ENCODE data around the gene TREML2. TPM values are rescaled to one million over a fixed set of nuclear protein-coding genes. Genes with fewer than 3 reads are reported as not detected.
A peak's percentile ranks its signal among the peaks of the same experiment; 100 is the strongest.

The TREML2 gene
- total RNA-seq, 1 donor from 2014 or later, result not detected

DNA sequence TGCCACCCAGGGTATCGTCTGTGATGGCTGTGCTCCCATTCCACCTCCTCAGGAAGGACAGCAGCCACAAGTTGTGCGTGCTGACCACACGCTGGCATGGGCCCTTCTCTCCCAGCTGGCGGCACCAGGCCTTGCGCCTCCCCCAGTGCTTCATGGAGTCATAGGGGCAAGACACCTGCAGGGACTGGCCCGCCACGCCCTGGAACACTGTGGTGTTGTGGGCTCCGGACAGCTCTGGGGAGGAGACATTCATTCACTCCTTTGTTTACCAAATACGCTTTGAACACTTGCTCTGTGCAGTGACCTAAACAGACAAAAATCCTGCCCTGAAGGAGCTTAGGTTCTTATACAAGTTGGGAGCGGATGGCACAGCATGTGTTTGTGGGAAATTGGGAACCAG is 39.6 kb downstream of the TREML2 start:
- TF ChIP-seq POLR2A (IDR thresholded peaks at IDR 0.05) (no peak), POLR2AphosphoS5 (IDR thresholded peaks at IDR 0.05; ENCODE audit: insufficient read depth in 1 of 2, low read depth in 1 of 2) (no peak)
- TF ChIP-seq, protein P1, sequence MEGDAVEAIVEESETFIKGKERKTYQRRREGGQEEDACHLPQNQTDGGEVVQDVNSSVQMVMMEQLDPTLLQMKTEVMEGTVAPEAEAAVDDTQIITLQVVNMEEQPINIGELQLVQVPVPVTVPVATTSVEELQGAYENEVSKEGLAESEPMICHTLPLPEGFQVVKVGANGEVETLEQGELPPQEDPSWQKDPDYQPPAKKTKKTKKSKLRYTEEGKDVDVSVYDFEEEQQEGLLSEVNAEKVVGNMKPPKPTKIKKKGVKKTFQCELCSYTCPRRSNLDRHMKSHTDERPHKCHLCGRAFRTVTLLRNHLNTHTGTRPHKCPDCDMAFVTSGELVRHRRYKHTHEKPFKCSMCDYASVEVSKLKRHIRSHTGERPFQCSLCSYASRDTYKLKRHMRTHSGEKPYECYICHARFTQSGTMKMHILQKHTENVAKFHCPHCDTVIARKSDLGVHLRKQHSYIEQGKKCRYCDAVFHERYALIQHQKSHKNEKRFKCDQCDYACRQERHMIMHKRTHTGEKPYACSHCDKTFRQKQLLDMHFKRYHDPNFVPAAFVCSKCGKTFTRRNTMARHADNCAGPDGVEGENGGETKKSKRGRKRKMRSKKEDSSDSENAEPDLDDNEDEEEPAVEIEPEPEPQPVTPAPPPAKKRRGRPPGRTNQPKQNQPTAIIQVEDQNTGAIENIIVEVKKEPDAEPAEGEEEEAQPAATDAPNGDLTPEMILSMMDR (IDR thresholded peaks at IDR 0.05), result no peak
- no peaks in the 10 kb centered on the region for H3K36me3 ChIP-seq
- peak in 1 of 2 donors; percentile 61 for DNase-seq (ENCODE audit: extremely low spot score in 2 of 2)
- intact Hi-C loops (cut with DNase I), result no loop called here
- no peaks in the 10 kb centered on the region for H3K4me1 ChIP-seq
- H3K4me3 ChIP-seq, result no peak overlapping the region
- no peak overlapping the region for H3K27ac ChIP-seq
- H3K27me3 ChIP-seq, result no peaks in the 10 kb centered on the region
- no peaks in the 10 kb centered on the region for H3K9me3 ChIP-seq

DNA sequence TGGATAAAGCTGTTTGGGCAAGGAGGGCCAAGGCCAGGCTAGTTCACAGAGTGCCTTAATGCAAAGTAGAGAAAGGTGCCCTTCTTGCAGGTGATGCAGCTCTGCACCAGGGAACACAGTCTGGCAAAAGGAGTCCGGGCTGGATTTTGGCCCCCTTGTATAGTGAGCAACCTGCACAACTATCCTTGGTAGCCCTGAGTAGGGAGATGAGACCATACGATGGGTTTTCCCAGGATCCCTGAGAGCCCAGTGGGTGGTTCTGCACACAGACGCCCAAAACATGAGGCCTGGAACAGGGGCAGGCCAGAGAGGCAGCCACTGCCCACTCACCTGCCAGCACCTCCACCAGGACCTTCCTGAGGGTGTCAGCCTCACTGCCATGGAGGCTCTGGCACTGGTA is 40.0 kb downstream of the TREML2 start:
- H3K27me3 ChIP-seq, result no peaks in the 10 kb centered on the region
- H3K36me3 ChIP-seq, result no peaks in the 10 kb centered on the region
- peak in 1 of 2 donors; percentile 70 for DNase-seq (ENCODE audit: extremely low spot score in 2 of 2)
- H3K27ac ChIP-seq, result no peak overlapping the region
- no peak overlapping the region for H3K4me3 ChIP-seq
- TF ChIP-seq POLR2A (IDR thresholded peaks at IDR 0.05), result no peak
- TF ChIP-seq, protein P1 (IDR thresholded peaks at IDR 0.05), result no peak
- TF ChIP-seq POLR2AphosphoS5 (IDR thresholded peaks at IDR 0.05; ENCODE audit: insufficient read depth in 1 of 2, low read depth in 1 of 2), result no peak
- no peaks in the 10 kb centered on the region for H3K4me1 ChIP-seq
- intact Hi-C loops (cut with DNase I), result no loop called here
- no peaks in the 10 kb centered on the region for H3K9me3 ChIP-seq

DNA sequence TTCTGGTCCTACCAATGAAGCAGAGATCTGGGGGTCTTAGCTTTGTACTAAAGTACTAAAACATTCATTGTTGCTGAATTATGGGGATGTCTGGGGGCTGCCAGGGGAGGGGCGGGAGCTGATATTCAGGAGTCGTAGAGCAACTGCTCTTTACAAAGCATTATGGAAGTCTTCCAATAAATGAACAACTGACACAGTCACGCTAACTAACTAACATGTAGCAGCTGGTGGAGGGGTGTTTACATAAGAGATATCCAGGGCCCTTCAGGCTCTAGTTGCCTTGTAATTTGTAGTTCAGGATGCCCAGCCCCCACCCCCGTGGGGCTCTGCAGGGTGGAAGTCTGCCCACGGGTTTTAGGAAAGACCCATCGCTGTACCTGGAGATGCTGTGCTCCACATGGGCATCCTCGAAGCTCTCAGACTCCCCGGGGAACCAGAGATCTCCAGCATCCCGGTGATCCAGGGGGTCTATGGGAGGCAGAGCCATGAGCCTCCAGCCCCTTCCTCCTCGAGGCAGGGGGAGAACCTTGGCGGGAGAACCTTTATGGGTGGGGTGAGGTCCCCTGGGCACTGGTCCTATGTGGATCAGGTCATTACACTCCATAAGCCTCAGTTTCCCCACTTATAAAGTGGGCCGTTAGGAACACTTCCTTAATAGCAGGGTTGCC is 41.4 kb downstream of the TREML2 start:
- intact Hi-C loops (cut with DNase I), result no loop called here

DNA sequence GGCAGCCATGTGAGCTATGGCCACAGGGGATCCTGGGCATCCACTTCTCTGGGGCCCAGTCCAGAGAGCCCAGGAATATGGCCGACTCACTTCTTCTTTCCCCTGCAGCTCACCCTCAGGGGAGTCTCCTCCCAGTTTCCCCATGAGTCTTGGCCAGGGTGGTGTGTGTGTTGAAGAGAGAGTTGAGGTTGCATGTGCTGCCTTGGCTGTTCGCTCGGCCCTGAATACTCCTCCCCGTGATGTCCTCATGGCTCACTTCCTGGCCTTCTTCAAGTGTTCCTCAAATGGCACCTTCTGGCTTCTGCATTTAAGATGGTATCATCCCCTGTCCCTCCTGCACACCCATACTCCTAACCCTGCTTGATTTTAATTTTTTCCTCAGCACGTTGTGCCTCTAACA is 43.6 kb downstream of the TREML2 start:
- DNase-seq (ENCODE audit: extremely low spot score in 2 of 2), result peak in 1 of 2 donors; percentile 77
- Histone ChIP-seq H3K27me3 (no peaks in the 10 kb centered on the region), H3K4me1 (no peaks in the 10 kb centered on the region), H3K4me3 (no peak overlapping the region), H3K9me3 (no peaks in the 10 kb centered on the region), H3K27ac (no peak overlapping the region), H3K36me3 (no peaks in the 10 kb centered on the region)
- intact Hi-C loops (cut with DNase I), result no loop called here
- no peak for TF ChIP-seq POLR2AphosphoS5 (IDR thresholded peaks at IDR 0.05; ENCODE audit: insufficient read depth in 1 of 2, low read depth in 1 of 2)
- TF ChIP-seq POLR2A (IDR thresholded peaks at IDR 0.05), result no peak
- TF ChIP-seq, protein P1 (IDR thresholded peaks at IDR 0.05), result no peak

More for the DNA sequence above, 41.4 kb downstream of the TREML2 start:
- H3K27me3 ChIP-seq, result no peaks in the 10 kb centered on the region
- H3K36me3 ChIP-seq, result no peaks in the 10 kb centered on the region
- no peaks in the 10 kb centered on the region for H3K4me1 ChIP-seq
- TF ChIP-seq, protein P1 (IDR thresholded peaks at IDR 0.05), result no peak
- TF ChIP-seq POLR2A (IDR thresholded peaks at IDR 0.05), result no peak
- TF ChIP-seq POLR2AphosphoS5 (IDR thresholded peaks at IDR 0.05; ENCODE audit: insufficient read depth in 1 of 2, low read depth in 1 of 2), result no peak
- no peaks in the 10 kb centered on the region for H3K9me3 ChIP-seq
- no peak overlapping the region for H3K27ac ChIP-seq
- DNase-seq (ENCODE audit: extremely low spot score in 2 of 2), result peak in 1 of 2 donors; percentile 72
- H3K4me3 ChIP-seq, result no peak overlapping the region

DNA sequence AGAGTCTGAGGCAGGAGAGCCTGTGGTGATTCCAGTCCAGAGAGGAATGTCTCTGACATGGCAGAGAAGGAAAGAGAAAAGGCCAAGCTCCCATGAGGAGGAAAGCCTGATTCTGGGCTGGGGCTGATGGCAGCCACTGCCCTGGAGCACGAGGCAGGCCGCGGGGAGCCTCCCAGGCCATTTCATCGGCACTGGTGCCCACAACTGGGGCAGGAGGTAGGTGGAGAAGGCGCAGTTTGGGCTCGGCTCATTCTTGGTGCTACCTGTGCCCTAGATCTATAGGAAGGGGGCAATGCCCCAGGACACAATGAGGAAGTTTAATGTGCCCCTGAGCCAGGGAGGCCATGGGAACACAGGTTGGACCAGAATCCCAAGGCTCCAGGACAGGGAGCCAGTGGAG is 44.2 kb downstream of the TREML2 start:
- peak in 1 of 2 donors; percentile 87 for DNase-seq (ENCODE audit: extremely low spot score in 2 of 2)
- intact Hi-C loops (cut with DNase I), result no loop called here
- Histone ChIP-seq H3K4me3 (no peak overlapping the region), H3K27ac (no peak overlapping the region), H3K27me3 (no peaks in the 10 kb centered on the region), H3K9me3 (no peaks in the 10 kb centered on the region), H3K36me3 (no peaks in the 10 kb centered on the region), H3K4me1 (no peaks in the 10 kb centered on the region)
- TF ChIP-seq POLR2AphosphoS5 (IDR thresholded peaks at IDR 0.05; ENCODE audit: insufficient read depth in 1 of 2, low read depth in 1 of 2) (no peak), POLR2A (IDR thresholded peaks at IDR 0.05) (no peak)
- TF ChIP-seq, protein P1 (IDR thresholded peaks at IDR 0.05), result no peak

All from vagina (tissue), 2 donors.